NCI-H2081 (cell line): ENCODE results near the gene EPN1.

Experiments
- DNase-seq, 2 experiments: peaks; one replicate each; lab custom pipeline; 2025; lab: John Stamatoyannopoulos, UW

Gene EPN1

DNA sequence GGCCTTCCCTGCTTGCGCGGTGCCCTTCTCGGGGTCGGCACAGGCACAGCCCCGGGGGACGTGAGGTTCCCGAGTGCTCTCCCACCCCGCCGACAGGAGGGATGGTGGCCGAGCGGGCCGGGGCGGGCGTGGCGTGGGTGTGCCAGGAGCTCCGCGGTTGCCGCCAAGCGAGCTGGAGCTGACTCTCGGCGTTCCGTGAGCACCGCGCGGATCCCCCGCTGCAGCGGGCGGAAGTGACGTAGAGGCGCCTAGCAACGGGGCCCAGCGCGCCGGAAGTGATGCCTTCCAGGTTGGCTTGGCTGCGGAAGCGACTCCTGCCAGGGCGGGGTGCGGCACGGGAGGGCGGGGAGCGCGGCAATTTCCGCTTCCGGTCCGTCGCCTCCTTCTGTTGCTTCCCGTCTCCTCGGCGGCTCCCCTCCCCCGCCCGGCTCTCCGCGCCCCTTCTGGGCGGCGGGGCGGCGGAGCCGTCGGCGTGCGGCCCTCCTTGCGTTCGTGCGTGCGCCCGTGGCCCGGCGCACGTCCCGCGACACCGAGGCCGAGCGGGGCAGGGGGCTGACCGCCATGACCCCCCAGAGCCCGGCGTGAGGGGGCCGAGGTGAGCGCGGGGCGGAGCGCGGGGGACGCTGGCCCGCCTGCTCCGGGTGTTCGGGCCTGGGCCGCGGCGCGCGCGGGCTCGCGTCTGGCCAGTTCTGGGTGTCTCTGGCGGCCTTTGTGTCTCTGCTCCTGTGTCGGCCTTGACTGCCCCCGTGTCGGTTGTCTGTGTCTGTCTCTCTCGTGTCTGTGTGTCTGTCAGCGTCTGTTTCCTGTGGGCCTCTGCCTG, at the start of gene EPN1:
TSS of gene EPN1 (plus strand) at position 386 of the 820 bp plus-strand sequence. CDS start 3,402 bp downstream, outside the sequence.
- DNase-seq = peak; percentile 96 to 97

DNA sequence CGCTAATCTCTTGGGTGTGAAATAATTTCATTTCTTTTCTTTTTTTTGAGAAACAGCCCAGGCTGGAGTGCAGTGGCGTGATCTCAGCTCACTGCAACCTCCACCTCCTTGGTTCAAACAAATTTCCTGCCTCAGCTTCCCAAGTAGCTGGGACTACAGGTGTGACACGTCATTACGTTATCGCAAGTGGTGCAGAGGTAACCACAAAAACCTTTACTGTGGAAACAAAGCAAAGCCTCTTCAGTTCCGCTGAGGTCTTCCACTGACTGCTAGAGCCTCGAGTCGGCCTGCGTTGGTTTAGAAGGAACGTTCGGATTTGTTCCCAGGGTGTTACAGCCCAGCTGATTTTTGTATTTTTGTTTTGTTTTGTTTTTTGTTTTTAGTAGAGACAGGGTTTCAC, 48.7 kb upstream of the EPN1 start:
- DNase-seq = no peak

GRCh38 chr19:55632463-55632834, 42.6 kb upstream of the EPN1 start:
- peak; percentile 92 to 95 for DNase-seq

DNA sequence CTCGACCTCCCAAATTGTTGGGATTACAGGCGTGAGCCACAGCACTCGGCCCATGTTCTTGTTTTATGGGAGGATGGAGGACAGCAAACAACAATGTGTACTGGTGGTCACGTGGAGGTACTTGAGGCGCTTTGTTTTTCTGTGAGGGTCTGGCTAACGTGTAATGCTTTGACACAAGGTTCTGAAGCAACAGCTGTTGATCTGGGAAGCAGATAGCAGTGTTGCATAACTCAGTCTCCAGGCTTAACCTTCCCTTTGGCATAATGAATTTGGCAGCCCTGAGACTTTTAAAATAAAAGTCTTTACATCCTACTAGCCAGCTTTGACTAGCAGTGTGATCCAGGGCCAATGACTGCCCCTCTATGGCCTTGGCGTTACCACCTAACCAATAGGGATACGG, 41.2 kb upstream of the EPN1 start:
- DNase-seq = no peak

DNA sequence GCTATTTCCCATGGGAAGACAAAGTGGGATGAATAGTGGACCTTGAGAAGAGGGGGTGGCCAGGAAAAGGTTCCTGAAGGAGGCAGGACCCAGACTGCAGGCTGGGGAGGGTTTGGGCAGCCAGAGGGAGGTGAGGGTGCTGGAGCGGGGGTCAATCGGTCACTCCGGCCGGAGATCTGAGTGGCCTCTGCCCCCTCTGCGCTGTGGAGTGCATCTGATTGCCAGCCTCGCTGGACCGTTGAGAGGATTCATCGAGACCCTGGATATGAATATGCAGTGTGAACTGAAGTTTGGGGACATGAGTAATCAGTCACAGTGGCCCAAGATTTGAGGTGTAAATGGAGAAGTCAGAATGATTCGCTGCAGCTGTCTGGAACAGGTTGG, 39.7 kb upstream of the EPN1 start:
- no peak for DNase-seq

- no peak for DNase-seq
Observed at GRCh38 chr19:55635856-55636440, 39.1 kb upstream of the EPN1 start.

- no peak for DNase-seq
Observed at GRCh38 chr19:55636723-55637122, 38.3 kb upstream of the EPN1 start.

DNA sequence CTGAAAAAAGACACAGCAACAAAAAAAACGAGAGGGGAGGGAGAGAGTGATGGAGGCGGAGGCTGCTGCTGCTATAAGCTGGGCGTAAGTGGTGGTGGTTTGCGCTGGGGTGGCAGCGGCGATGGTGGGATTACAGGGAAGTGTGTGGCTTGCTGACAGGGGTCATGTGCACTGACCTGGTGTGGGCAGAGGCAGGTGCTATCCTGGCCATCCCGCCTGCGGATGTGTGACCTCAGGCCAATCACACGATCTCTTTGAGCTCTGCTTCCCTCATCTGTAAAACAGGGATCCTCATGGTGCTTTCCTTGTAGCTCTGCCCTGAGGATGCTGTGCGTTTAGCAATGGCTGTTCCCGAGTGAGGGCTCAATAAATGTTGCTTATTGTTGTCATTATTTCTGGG, 37.5 kb upstream of the EPN1 start:
- DNase-seq = no peak

DNA sequence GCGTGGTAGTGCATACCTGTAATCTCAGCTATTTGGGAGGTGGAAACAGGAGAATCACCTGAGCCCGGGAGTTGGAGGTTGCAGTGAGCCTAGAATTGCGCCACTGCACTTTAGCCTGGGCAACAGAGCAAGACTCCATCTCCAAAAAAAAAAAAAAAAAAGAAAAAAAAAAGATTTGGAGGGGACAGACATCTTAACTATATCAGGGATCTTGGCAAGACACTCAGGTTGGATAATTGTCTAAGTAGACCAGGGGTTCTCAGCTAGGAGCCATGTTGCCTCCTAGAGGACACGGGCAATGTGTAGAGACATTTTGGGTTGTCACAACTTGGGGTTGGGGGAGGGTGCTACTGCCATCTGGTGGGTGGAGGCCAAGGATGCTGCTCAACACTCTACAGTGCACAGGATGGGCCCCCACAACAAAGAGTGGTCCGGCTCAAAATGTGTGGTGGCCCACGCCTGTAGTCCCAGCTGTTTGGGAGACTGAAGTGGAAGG, 36.1 kb upstream of the EPN1 start:
- peak in 1 of 2 experiments; percentile 18 for DNase-seq

- peak; percentile 37 to 64 for DNase-seq
Observed at GRCh38 chr19:55640043-55640576, 34.9 kb upstream of the EPN1 start.

DNA sequence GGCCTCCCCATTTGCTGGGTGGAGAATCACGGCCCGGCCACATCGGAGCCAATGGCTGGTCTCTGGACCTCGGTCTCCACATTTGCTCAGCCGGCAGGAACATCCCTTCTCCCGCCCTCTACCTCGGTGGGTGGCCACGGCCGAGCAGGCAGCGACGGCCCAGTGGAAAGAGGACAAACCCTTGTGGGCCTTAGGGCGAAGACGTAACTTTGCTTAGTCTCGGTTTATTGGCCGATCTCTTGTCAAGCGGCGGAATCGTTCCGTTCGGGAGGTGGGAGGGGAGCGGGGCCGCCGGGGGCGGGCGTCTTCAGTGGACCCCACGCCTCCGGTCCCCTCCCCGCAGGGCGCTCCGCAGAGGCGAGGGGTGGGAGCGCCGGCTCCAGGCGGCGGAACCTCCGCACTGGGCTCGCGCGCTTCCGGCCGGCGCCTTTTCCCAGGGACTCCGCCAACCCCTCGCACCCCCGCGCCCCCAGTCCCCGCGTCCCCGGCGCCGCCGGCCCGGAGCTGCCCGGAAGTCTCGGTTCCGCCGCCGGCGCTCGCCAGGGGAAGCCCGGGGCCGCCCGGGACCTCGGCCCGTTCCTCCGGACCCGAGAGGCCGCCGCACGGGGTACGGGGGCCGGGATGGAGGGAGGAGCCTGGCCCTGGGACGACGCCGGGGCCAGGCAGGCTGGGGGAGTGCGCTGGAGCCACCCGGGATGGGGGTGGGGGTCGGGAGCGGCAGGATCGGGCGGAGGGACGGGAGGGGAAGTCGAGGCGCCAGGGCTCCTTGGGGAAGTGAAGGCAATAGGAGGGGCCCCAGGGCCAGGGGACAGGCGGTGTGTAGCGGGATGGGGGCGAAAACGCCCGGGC, 34.2 kb upstream of the EPN1 start, which contains the start of gene ZNF580:
TSS of gene ZNF580 (plus strand) at position 426 of the 849 bp plus-strand sequence. CDS start 1,507 bp downstream, outside the sequence.
- peak; percentile 64 to 81 for DNase-seq

DNA sequence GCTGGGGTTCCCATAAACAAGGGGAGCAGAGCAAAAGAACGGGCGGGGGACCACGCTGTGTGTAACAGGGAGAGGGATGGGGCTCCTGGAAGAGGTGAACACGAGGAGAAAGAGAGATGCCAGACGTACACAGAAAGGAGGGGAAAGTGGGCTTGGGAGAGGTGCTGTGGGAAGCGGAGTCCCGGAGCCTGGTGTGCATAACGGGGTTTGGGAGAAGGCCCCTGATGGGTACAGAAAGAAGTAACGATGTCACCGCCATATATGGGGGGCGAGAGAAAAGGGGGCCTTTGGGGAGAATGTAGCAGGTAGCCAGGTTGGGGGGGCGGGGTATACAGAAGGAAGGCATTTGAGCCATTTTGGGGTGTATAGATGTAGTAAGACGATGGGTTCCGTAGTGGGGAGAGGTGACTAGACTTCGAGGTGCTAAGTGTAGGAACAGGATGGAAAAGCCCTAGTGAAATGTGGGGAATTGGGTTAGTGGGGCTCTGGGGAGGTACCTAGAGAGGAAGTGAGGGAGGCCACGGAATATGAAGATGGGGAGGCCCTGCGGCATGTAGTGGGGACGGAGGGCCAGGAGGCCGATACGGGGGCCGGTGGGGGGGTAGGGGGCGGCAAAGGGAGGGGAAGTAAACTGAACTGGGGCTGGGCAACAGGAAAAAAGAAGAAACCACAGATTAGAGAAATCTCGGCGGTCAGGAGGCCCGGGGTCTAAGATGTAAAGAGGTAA, 33.4 kb upstream of the EPN1 start:
- peak in 1 of 2 experiments; percentile 61 for DNase-seq

GRCh38 chr19:55642153-55643002, 32.6 kb upstream of the EPN1 start:
- DNase-seq = peak in 1 of 2 experiments; percentile 53

DNA sequence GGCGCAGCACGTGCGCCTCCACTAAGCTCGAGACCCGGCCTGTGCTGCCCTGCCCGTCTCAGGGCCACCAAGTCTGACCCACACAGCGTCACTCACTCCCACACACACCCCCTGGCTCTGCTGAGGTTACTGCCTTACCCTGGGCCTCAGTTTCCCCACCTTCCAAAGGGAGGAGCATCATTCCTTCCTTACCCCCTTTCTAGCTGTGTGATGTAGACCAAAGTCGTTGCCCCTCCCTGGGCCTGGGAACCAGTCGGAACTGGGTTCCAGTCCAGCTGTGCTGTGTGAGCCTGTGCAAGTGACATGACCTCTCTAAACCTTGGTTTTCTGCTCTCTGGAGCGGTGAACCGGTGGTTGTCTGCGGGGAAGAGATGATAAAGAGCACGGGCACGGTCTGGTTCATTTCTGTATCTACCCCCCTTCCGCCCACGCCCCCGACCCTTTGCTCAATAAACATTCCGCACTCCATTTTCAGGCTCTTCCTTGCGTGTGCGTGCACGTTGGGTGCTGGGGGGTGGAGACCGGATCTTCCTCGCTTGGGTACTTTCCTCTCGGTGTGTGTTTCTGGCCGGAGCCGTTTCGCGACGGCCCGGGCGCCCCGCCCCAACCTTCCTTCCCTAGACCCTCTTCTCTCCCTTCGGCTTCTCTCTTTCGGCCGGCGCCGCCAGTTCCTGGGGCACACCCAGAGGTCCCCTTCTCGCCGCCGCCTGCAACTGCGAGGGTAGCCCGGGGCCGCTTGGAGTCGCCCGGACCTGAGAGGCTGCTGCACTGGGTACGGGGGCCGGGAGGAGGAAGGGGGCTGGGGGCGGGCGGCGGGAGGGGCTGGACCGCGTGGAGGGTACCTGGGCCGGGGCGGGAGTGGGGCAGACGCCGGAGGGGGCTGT, 31.8 kb upstream of the EPN1 start, which contains the start of gene ZNF581:
TSS of gene ZNF581 (plus strand) at position 647 of the 884 bp plus-strand sequence. CDS start 923 bp downstream, outside the sequence.
- peak; percentile 53 to 78 for DNase-seq

GRCh38 chr19:55643887-55644176, 31.2 kb upstream of the EPN1 start:
- DNase-seq = no peak

- no peak for DNase-seq
Observed at GRCh38 chr19:55644191-55644833, 30.7 kb upstream of the EPN1 start.

- no peak for DNase-seq
Observed at GRCh38 chr19:55644842-55645511, 30.0 kb upstream of the EPN1 start.

GRCh38 chr19:55645512-55645881, 29.5 kb upstream of the EPN1 start:
- no peak for DNase-seq
